ENCODE measurements around the gene KDM1B.

DNA sequence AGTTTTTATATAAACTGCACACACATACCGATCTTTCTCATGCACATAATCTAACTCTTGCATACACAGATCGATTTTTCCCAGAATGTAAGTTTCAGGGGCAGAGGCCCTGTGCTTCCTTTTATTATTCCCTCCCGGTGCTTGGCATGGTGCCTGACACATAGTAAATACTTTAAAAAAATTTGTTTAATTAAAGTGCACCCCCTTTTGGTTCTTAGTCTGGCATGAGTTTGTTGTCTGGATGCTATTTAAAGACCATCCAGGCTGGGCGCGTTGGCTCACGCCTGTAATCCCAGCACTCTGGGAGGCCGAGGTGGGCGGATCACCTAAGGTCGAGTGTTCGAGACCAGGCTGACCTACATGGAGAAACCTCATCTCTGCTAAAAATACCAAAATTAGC lies 114.5 kb downstream of the KDM1B start:
- TF ChIP-seq TEAD4 (IDR thresholded peaks at IDR 0.05), result no peak
- TF ChIP-seq, protein P1, sequence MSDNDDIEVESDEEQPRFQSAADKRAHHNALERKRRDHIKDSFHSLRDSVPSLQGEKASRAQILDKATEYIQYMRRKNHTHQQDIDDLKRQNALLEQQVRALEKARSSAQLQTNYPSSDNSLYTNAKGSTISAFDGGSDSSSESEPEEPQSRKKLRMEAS (IDR thresholded peaks at IDR 0.05), result no peak
- TF ChIP-seq RAD21 (IDR thresholded peaks at IDR 0.05; ENCODE audit: low read depth), result no peak
- TF ChIP-seq CEBPB (IDR thresholded peaks at IDR 0.05), result no peak
- no peak for TF ChIP-seq EP300 (IDR thresholded peaks at IDR 0.05; ENCODE audit: borderline replicate concordance)
- TF ChIP-seq TCF12 (IDR thresholded peaks at IDR 0.05; ENCODE audit: low read depth), result no peak
- TF ChIP-seq, protein P2, sequence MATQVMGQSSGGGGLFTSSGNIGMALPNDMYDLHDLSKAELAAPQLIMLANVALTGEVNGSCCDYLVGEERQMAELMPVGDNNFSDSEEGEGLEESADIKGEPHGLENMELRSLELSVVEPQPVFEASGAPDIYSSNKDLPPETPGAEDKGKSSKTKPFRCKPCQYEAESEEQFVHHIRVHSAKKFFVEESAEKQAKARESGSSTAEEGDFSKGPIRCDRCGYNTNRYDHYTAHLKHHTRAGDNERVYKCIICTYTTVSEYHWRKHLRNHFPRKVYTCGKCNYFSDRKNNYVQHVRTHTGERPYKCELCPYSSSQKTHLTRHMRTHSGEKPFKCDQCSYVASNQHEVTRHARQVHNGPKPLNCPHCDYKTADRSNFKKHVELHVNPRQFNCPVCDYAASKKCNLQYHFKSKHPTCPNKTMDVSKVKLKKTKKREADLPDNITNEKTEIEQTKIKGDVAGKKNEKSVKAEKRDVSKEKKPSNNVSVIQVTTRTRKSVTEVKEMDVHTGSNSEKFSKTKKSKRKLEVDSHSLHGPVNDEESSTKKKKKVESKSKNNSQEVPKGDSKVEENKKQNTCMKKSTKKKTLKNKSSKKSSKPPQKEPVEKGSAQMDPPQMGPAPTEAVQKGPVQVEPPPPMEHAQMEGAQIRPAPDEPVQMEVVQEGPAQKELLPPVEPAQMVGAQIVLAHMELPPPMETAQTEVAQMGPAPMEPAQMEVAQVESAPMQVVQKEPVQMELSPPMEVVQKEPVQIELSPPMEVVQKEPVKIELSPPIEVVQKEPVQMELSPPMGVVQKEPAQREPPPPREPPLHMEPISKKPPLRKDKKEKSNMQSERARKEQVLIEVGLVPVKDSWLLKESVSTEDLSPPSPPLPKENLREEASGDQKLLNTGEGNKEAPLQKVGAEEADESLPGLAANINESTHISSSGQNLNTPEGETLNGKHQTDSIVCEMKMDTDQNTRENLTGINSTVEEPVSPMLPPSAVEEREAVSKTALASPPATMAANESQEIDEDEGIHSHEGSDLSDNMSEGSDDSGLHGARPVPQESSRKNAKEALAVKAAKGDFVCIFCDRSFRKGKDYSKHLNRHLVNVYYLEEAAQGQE (IDR thresholded peaks at IDR 0.05; ENCODE audit: low read depth), result no peak
- no peak for TF ChIP-seq EGR1 (IDR thresholded peaks at IDR 0.05)
- no peak for TF ChIP-seq FOXM1 (IDR thresholded peaks at IDR 0.05; ENCODE audit: borderline replicate concordance, low read depth)
- no peak for TF ChIP-seq YY1 (IDR thresholded peaks at IDR 0.05; ENCODE audit: low read depth)
